ENCODE results near the gene SOCS3.

The SOCS3 gene

GRCh38 chr17:78390241-78391050 lies 30.6 kb upstream of the SOCS3 start:
- no peak for DNase-seq

DNA sequence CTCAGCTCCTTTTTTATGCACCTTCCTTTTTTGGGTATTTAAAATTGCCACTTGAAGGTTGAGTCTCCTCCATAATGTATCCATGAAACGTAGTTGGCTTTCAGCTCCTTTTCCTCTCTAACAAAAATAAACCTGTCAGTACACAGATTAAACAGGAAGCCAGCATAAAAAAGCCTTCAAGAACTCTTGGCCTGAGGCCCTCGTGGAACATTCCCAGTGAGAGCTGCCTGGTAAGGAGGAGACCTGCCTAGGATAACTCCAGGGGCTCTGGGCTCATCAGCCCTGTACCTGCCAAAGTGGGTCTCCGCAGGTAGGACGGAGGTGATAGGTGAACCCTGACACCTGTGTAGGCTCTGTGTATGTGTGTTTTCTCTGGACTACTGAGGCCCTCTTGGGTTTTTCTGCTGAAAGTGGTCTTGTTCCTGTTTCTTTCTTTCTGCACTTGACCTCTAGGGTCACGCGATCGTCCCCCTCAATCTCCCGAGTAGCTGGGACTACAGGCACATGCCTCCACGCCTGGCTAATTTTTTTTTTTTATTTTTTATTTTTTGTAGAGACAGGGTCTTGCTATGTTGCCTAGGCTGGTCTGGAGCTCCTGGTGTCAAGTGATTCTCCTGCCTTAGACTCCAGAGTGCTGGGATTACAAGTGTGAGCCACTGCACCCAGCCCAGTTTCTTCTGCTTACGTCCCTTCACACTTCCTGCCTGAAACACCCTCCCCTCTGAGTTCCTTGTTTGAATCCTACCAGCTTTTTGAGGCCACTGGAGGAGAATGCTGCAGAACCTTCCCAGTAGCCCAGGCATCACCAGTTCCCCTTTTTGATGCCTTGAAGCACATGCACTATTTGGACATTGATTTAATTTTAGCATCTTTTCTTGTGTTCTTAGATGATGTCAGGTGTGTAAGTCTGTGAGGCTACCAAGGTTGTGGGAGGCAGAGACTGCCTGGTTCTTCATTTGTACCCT lies 28.4 kb upstream of the SOCS3 start:
- no peak for DNase-seq

DNA sequence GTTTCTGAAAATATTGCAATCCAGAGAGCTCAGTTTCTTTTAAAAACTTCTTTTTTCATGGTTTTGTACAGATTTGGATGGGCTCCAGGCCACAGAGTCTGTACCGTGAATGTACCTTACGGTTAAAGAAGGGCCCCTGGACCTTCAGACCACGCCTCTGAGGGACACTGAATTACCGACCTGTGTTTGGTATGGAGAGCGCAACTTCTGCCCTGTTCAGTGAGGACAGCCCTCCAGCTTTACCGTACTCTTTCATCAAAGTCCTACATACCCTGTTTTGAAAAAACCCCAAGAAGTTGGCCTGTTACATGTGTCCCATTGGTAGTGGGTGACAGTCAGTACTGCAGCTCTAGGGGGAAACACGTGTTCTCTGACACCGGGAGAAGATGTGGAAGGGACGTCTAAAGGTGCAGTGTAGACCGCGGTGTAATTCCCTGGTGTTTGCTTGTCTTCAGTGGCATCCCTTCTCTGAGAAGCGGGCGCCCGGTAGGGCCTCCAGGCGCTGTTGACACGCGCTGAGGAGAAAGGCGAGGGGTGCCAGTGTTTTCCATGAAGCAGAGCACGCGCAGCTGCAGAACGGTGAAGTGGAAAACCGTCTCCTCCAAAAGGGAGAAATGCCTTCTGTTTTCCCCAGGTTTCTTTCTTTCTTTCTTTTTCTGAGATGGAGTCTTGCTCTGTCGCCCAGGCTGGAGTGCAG lies 24.8 kb upstream of the SOCS3 start:
- no peak for DNase-seq

GRCh38 chr17:78383725-78384471 lies 24.0 kb upstream of the SOCS3 start:
- DNase-seq: no peak

DNA sequence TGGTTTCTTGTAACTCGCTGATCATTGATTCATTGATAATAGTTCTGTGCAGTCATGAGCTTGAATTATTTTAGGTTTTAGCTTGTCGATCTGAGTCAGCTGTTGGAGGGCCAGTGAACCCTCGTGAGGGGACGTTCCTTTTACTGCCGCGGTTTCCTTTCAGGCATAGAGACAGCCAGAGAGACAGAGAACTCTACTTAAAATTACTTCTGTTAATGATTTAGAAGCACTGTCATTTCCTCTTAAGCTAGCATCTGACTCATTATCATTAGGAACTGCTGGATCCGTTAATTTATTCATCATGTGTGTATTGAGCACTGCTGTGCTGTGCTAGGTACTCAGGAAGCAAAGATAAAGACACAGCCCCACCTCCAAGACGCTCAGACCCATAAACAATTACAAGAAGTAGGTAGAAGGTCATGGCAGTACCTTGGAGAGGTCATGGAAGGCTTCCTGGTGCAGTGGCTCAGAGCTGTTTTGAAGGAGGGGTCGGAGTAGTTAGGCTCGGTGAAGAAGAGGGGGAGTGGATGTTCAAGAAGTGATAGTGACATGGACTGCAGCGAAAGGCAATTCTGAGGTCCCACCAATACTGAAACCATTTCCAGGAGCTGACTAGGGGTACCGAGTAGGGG lies 21.8 kb upstream of the SOCS3 start:
- no peak for DNase-seq

GRCh38 chr17:78380370-78380769 lies 20.5 kb upstream of the SOCS3 start:
- no peak for DNase-seq

- no peak for DNase-seq
Observed at GRCh38 chr17:78379131-78379491, 19.2 kb upstream of the SOCS3 start.

- peak; percentile 73 for DNase-seq
Observed at GRCh38 chr17:78378225-78379130, 18.6 kb upstream of the SOCS3 start, which contains the start of gene PGS1. Gene PGS1 (plus strand): TSS chr17:78378649. CDS start chr17:78378666, 17 bp downstream.

DNA sequence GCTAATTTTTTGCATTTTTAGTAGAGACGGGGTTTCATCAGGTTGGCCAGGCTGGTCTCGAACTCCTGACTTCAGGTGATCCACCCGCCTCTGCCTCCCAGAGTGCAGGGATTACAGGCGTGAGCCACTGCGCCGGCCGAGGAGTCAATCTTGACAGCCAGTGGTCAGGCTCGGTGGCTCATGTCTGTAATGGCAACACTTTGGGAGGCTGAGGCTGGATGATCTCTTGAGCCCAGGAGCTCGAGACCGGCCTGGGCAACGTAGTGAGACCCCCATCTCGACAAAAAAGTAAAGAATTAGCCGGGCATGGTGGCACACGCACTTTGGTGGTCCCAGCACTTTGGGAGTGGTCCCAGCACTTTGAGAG lies 18.0 kb upstream of the SOCS3 start:
- no peak for DNase-seq

DNA sequence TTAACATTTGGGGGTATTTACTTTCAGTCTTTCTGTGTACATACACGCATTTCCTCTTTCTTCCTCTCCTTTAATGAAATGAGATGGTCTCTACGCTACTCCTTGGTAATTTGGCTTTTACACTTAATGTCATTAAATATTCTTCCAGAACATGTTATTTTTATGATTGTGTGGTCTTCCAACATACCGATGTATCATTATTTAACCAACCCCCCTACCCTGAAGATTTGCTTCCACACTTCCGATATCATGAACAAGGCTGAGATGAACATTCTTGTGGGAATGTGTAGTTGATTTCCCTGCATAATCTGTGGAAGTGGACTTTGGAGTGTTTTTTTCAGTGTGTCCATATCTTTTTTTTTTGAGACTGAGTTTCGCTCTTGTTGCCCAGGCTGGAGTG lies 16.3 kb upstream of the SOCS3 start:
- no peak for DNase-seq

DNA sequence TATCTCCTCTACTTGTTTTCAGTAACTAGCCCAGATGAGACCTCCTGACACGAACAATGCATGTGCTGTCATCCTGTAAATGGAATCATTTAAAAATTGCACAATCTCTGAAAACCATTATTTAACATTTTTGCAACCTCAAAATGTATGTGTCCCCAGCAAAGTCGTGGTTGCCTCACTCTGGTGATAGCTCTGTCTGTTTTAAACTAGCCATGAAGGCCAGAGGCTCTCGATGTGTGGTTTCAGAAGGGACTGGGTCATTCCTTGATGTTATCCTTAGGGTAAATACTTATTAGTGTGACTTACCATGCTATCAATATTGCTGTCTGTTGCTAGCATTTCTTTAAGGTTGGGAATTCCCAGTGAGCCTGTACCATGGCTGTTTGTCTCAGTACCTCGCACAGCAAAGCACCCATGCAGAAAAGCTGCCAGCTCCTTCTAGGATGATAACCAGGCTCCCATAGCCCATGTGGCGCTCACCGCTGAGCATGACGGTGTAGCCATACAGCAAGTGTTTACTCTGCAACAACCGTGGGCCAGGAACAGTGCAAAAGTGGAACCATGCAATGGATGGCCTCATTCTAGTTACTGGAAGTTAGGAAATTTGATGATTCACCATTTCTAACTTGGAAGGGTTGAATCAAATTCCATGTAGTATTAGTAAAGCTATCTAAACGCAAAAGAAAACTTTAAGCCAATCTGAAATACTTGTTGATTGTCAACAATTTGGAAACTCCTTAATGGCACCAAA lies 15.7 kb upstream of the SOCS3 start:
- DNase-seq: no peak

DNA sequence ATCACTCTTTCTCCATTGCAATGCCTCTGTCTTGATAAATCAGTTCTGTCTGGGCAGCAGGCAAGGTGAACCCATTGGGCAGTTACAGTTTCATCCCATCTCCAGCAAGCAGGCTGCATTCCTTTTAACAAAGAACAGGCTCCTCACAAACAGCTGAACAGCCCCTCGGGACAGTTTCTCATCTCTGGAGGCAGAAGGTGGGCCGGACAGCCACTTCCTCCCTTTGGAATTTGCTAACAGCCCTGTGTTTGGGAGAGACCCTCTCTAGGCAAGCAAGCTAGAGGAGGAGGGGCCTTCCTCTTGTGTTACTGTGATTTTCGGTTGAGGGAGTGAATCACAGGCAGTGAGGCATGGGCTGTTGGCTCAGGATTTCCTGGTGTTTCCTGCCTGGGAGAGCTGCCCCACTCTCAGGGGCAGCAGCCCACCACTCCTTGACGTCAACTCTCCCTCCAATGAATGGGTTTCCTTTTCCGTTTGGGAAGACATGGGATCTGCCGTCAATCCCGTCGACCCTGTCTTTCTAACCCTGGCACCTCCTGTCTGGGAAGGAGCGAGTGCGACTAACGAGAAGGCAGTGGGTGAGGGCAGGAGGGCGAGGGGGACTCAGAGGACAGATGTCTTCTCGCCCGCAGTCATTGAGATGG lies 14.9 kb upstream of the SOCS3 start:
- no peak for DNase-seq

GRCh38 chr17:78374189-78374588 lies 14.3 kb upstream of the SOCS3 start:
- DNase-seq: no peak

GRCh38 chr17:78372841-78373240 lies 13.0 kb upstream of the SOCS3 start:
- no peak for DNase-seq

- DNase-seq: no peak
Observed at GRCh38 chr17:78371056-78371455, 11.2 kb upstream of the SOCS3 start.

GRCh38 chr17:78369791-78370381 lies 10.0 kb upstream of the SOCS3 start:
- DNase-seq: no peak

DNA sequence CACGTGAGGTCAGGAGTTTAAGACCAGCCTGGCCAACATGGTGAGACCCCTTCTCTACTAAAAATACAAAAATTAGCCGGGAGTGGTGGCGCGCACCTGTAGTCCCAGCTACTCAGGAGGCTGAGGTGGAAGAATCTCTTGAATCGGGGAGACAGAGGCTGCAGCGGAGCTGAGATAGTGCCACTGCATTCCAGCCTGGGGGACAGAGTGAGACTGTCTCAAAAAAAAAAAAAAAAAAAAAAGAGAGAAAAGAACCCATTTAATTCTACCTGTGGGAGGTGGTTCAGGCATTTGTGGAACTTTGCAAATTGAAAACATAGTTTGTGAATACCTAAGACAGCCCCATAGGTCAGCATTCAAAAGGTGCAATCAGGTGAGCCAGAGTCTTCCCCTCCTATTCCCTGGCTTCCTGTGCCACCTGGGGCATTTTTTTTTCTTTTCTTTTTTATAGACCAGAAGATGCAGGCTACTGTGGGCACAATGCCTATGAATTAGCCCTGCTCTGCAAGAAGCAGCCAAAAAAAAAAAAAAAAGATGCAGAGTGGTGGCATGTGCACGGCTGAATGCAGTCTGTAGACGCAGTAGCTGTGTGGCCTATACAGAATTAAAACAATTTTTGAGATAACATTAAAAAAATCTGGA lies 9.1 kb upstream of the SOCS3 start:
- no peak for DNase-seq

DNA sequence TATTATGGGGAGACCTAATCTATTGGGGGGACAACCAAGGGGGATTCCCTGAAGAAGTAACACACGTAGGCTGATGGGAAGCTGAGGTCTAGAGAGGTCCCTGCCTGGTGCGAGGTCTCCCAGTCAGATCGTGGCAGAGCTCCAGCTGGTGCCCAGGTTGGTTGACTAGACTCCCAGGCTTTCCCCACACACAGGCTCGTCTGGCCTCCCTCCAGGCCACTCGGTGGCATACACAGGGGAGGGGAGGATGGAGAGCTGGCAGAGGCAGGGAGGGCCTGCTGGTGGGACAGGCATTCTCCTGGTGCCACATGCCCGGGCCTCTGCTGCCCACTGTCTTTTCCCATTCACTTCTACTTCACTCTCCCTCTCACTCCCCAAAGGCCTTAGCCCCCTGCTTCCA lies 8.5 kb upstream of the SOCS3 start:
- DNase-seq: no peak

GRCh38 chr17:78367193-78367592 lies 7.3 kb upstream of the SOCS3 start:
- no peak for DNase-seq

Measured in NCI-H2227 treated with DMSO at 0.1 percent for 48 hours (cell line).